Activated naive CD4-positive, alpha-beta T cell treated with anti-CD3 and anti-CD28 coated beads for 36 hours (primary cell): ENCODE measurements around the gene KIF3A. TPM values are rescaled to one million over a fixed set of nuclear protein-coding genes. Genes with fewer than 3 reads are reported as not detected.

Experiments used
- CTCF ChIA-PET: fragments of 350-600 bp; sonication (Branson Sonifier 250); formaldehyde crosslinking; loops from one replicate; lab custom pipeline; 2021; ENCODE audit warnings: antibody characterized with exemption; lab: Charles Lee
- DNase-seq: peaks from one replicate; pipeline ENCODE4 v3.0.0-alpha.2; 2020
- H3K27ac Mint-ChIP-seq: one replicate; pipeline ENCODE4 v1.8.0; 2021; ENCODE audit warnings: mild to moderate bottlenecking, mixed read lengths
- H3K27me3 Mint-ChIP-seq: one replicate; pipeline ENCODE4 v1.8.0; 2021; ENCODE audit warnings: low read depth, mixed read lengths
- H3K36me3 Mint-ChIP-seq: one replicate; pipeline ENCODE4 v1.8.0; 2021; ENCODE audit warnings: low read depth, mixed read lengths
- H3K4me1 Mint-ChIP-seq: one replicate; pipeline ENCODE4 v1.8.0; 2021; ENCODE audit warnings: low read depth, mixed read lengths
- H3K4me3 Mint-ChIP-seq: one replicate; pipeline ENCODE4 v1.8.0; 2021; ENCODE audit warnings: mild to moderate bottlenecking, moderate library complexity, mixed read lengths
- H3K9me3 Mint-ChIP-seq: one replicate; pipeline ENCODE4 v1.8.0; 2021; ENCODE audit warnings: mixed read lengths
- intact Hi-C: fragments of 100-400 bp; cut with micrococcal nuclease; formaldehyde crosslinking; loops from one replicate; pipeline ENCODE4 v1.15.1; 2023
- total RNA-seq, 2 experiments: library from RNA; stranded (reverse); gene quantifications; one replicate each; pipeline ENCODE4 v1.2.3, GENCODE V29; 2021

KIF3A gene
- total RNA-seq, 2 experiments from 2014 or later: 5.0 to 6.1 TPM

DNA sequence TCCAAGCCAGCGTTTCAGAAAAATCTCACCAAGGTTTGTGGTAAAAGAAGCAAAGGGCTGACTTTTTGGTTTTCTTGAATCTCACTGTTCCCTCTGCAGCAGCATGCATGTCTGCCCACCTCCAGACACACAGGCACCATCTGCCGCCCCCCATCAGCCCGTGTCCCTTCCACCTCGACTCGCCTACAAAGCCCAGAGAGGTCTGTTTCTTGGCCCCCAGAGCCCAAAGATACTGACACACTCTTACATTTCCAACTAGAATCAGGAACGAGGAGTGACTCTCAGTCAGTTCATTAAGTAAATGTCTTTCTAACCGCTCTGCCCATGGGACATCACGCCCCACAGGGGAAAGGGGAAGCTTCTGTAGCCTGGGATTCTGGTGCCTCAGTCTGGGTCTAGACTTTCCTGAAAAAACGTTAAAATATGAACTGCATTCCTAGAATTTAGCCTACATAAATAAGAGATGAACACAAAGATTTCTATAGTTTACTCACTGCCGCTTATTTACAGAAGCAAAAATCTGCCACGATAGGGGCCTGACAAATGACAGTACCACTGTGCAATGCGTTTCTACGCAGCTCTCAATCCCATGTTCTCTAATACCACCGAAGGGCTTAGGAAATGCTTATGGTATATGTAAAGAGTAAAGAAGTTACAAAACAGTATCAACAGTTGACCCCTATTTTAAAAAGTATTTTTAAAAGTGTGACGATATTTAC is 59.5 kb downstream of the KIF3A start:
- H3K36me3 Mint-ChIP-seq: no peaks in the 10 kb centered on the region
- peaks cover 3% of the 10 kb centered on the region for H3K4me1 Mint-ChIP-seq
- intact Hi-C loops: no loop called here
- H3K27me3 Mint-ChIP-seq: no peaks in the 10 kb centered on the region
- CTCF ChIA-PET: interaction anchor here (0.5 kb wide), 1 partner anchor 206 kb away, joined by 3 read pairs; no protein-coding TSS in a partner anchor
- no peaks in the 10 kb centered on the region for H3K9me3 Mint-ChIP-seq
- no peak overlapping the region for H3K27ac Mint-ChIP-seq
- no peak overlapping the region for H3K4me3 Mint-ChIP-seq
- no peak for DNase-seq

DNA sequence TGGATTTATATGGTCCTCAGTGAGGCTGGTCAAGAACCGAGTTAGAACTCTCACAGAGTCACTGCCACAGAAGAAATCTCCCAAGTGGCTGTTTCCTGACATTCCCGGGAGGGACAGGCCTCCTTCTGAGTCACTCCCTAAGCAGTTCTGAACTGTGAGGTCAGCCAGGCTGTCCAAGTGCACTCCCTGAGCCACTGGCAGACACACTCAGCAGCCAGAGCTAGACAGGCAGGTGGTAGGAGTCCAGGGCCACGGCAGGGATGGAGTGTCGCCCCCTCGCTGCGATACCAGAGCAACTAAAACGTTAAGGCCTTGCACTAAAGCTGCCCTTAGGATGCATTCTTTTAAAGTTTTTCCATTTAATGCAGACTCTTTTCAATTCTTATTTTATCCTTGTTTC is 60.2 kb downstream of the KIF3A start:
- Mint-ChIP-seq H3K27me3 (no peaks in the 10 kb centered on the region), H3K27ac (no peak overlapping the region), H3K9me3 (no peaks in the 10 kb centered on the region), H3K36me3 (no peaks in the 10 kb centered on the region), H3K4me1 (peaks cover 3% of the 10 kb centered on the region), H3K4me3 (no peak overlapping the region)
- CTCF ChIA-PET: no interaction called here
- intact Hi-C loops: no loop called here
- DNase-seq: no peak

DNA sequence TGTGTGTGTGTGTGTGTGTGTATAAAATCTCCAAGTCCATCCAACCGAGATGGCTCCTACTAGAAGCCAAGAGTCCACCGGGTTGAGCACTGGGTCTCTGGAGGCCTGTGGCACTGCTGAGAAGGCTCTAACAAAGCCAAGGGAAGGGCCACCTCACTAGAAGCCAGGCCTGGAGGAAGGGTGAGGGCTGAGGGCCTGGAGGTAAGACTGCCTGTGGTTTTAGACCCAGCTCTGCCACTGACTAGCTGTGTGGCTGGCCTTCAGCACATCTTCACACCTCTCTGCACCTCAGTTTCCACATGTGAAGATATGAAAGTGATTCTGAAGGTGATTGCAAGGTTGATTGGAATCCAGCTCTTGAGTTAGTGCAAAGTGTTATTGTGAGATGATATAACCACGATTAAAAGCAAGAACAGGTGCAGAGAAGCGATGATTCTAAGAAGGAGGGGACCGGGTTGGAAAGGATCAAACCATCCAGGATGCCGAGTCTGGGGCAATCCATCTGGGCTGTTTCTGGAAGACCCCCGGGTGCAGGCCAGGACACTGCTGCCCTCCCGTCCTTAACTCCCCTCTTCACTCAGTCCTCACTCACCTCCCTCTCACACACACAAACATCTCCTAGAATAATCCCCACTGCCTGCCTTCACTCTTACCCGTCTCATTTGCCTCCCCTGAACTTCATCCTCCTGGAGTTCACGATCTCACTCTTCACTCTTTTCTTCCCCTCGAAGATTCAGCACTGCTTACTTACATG is 61.2 kb downstream of the KIF3A start:
- H3K9me3 Mint-ChIP-seq: no peaks in the 10 kb centered on the region
- no peaks in the 10 kb centered on the region for H3K27me3 Mint-ChIP-seq
- DNase-seq: no peak
- CTCF ChIA-PET: interaction anchor here (2.1 kb wide), 1 partner anchor 150 kb away, joined by 7 read pairs; no protein-coding TSS in a partner anchor
- no peaks in the 10 kb centered on the region for H3K36me3 Mint-ChIP-seq
- no peak overlapping the region for H3K4me3 Mint-ChIP-seq
- intact Hi-C loops: no loop called here
- H3K27ac Mint-ChIP-seq: no peak overlapping the region
- H3K4me1 Mint-ChIP-seq: peaks cover 3% of the 10 kb centered on the region

DNA sequence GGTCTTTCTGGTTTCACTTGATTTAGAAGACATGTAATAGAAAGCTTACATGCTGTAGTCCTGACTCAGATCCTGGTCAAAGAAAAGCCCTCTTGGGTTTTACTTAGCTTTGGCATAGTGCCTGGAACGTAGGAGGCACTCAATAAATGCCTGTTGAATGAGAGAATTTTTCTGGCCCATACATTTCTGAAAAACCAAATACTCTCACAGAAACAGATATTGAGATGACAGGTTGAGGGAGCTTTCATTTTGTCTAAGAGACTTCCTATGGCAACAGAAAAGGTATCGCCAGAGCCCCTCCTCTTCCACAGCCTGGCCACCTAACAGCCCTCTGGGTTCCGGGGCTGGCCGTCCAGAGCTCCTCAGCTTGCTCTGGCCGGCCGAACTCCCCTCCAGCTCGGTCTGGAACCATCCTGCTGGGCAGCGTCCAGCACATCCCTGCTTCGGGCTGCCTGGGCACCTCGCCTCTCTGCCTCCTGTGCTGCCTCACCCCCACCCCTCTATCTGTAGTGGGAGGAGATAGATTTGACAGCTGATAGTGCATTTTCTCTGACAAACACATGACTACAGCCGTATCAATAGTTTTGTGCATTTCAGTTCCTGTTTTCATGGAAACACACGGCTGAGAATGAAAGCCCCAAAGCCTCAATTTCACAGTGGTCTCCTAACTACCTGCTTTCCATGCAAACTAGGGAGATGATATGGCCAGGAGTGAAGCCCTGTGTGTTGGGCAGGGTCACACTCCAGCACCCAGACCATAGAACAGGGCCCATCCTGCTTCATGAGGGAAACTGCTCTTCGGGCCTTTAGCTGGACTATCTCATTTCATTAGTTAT is 62.5 kb downstream of the KIF3A start:
- Mint-ChIP-seq H3K9me3 (no peaks in the 10 kb centered on the region), H3K27me3 (no peaks in the 10 kb centered on the region), H3K27ac (no peak overlapping the region), H3K36me3 (no peaks in the 10 kb centered on the region), H3K4me1 (peaks cover 3% of the 10 kb centered on the region), H3K4me3 (no peak overlapping the region)
- DNase-seq: no peak
- intact Hi-C loops: no loop called here
- CTCF ChIA-PET: interaction anchor here (0.5 to 2.1 kb wide), 4 partner anchors 33 to 149 kb away, joined by 3 to 7 read pairs (median 4); no protein-coding TSS in a partner anchor

GRCh38 chr5:132673939-132674630 is 63.3 kb downstream of the KIF3A start, which contains the start of gene IL4:
Gene IL4 (plus strand): TSS chr5:132673989. CDS start chr5:132674051, 62 bp downstream.
- Mint-ChIP-seq H3K27me3 (no peaks in the 10 kb centered on the region), H3K36me3 (no peaks in the 10 kb centered on the region), H3K4me1 (peaks cover 3% of the 10 kb centered on the region), H3K9me3 (no peaks in the 10 kb centered on the region), H3K4me3 (no peak within 1 kb of the TSS), H3K27ac (no peak within 1 kb of the TSS)
- CTCF ChIA-PET: interaction anchor here (0.7 kb wide), 1 partner anchor 34 kb away, joined by 3 read pairs; no protein-coding TSS in a partner anchor
- DNase-seq: no peak
- intact Hi-C loops: no loop called here

DNA sequence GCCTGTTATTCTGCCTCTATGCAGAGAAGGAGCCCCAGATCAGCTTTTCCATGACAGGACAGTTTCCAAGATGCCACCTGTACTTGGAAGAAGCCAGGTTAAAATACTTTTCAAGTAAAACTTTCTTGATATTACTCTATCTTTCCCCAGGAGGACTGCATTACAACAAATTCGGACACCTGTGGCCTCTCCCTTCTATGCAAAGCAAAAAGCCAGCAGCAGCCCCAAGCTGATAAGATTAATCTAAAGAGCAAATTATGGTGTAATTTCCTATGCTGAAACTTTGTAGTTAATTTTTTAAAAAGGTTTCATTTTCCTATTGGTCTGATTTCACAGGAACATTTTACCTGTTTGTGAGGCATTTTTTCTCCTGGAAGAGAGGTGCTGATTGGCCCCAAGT is 63.9 kb downstream of the KIF3A start:
- Mint-ChIP-seq H3K9me3 (no peaks in the 10 kb centered on the region), H3K4me3 (no peak overlapping the region), H3K27ac (no peak overlapping the region), H3K27me3 (no peaks in the 10 kb centered on the region), H3K4me1 (peaks cover 3% of the 10 kb centered on the region), H3K36me3 (no peaks in the 10 kb centered on the region)
- intact Hi-C loops: no loop called here
- CTCF ChIA-PET: interaction anchor here (0.9 kb wide), 1 partner anchor 146 kb away, joined by 3 read pairs; no protein-coding TSS in a partner anchor
- no peak for DNase-seq

DNA sequence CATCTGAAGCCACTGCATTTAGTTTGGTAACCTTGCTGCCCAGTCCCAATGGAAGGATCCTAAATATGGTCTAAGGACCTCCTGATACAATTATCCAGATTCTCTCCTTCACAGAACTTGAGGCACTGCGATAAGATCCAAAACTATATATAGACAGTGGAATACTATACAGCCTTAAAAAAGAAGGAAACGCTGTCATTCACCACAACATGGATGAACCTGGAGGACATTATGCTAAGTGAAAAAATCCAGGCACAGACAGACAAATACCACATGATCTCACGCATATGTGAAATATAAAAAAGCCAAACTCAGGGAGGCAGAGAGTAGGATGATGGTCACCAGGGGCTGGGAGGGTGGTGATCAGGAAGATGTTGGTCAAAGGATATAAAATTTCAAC is 66.3 kb downstream of the KIF3A start:
- no peaks in the 10 kb centered on the region for H3K9me3 Mint-ChIP-seq
- intact Hi-C loops: no loop called here
- no peak for DNase-seq
- peaks cover 3% of the 10 kb centered on the region for H3K4me1 Mint-ChIP-seq
- H3K4me3 Mint-ChIP-seq: no peak overlapping the region
- no peaks in the 10 kb centered on the region for H3K27me3 Mint-ChIP-seq
- H3K27ac Mint-ChIP-seq: no peak overlapping the region
- no peaks in the 10 kb centered on the region for H3K36me3 Mint-ChIP-seq
- CTCF ChIA-PET: no interaction called here

DNA sequence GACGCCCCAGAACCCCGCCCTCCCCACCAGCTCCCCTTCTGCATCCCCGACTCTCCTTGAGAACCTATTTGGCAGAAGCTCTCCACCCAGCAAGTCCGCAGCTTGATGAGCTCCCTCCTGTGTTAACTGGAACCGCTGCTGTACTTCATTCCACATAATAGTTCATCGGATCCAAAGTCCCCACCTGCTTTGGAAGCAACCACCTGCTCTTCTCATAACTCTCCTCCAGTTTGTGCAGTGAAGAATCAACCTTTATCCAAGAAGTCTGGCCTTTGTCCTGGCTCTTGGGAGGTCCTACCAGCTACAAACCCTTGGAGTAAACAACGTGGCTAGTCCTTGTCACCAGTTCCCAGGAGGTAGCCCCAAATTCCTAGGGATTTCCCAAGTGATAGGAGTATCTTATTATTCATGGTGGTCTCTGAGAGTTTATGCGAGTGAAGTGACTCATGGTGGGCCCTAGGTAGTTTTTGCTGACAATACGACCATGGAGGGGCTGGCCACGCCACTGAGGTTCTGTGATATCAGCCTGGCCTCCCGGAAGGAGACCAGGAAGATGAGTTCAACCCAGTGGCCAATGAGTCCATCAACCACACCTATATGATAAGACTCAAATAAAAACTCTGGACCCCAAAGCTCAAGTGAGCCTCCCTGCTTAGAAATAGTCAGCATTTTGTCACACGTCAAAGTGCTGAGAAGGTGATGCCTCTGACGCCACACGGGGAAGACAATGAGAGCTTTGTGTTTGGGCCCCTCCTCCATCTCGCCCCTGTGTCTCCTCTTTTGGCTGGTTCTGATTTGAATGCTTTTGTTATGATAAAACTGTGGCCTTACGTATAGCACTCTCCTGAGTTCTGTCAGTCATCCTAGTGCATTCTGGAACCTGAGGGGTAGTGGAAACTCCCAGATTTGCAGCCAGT is 67.1 kb downstream of the KIF3A start:
- intact Hi-C loops: no loop called here
- CTCF ChIA-PET: no interaction called here
- Mint-ChIP-seq H3K4me3 (no peak overlapping the region), H3K36me3 (no peaks in the 10 kb centered on the region), H3K4me1 (peaks cover 3% of the 10 kb centered on the region), H3K9me3 (no peaks in the 10 kb centered on the region), H3K27me3 (no peaks in the 10 kb centered on the region), H3K27ac (no peak overlapping the region)
- DNase-seq: no peak

GRCh38 chr5:132669455-132669820 is 67.9 kb downstream of the KIF3A start:
- no peaks in the 10 kb centered on the region for H3K36me3 Mint-ChIP-seq
- DNase-seq: no peak
- no peaks in the 10 kb centered on the region for H3K9me3 Mint-ChIP-seq
- CTCF ChIA-PET: no interaction called here
- intact Hi-C loops: no loop called here
- H3K4me1 Mint-ChIP-seq: peaks cover 3% of the 10 kb centered on the region
- no peak overlapping the region for H3K27ac Mint-ChIP-seq
- no peaks in the 10 kb centered on the region for H3K27me3 Mint-ChIP-seq
- no peak overlapping the region for H3K4me3 Mint-ChIP-seq

GRCh38 chr5:132668706-132669454 is 68.5 kb downstream of the KIF3A start:
- H3K36me3 Mint-ChIP-seq: no peaks in the 10 kb centered on the region
- no peak for DNase-seq
- H3K4me3 Mint-ChIP-seq: no peak overlapping the region
- intact Hi-C loops: no loop called here
- H3K4me1 Mint-ChIP-seq: peaks cover 4% of the 10 kb centered on the region
- CTCF ChIA-PET: no interaction called here
- no peaks in the 10 kb centered on the region for H3K27me3 Mint-ChIP-seq
- H3K9me3 Mint-ChIP-seq: no peaks in the 10 kb centered on the region
- H3K27ac Mint-ChIP-seq: no peak overlapping the region
